GM18909 (cell line): Measurements from ENCODE around the gene PI4K2A.
"Not testable (repeated sequence)": the region's sequence is repeated elsewhere in the genome, so short reads cannot be mapped to it uniquely, and the experiment has no call there.

Source experiments
- ATAC-seq: cut with Tn5 transposase; IDR thresholded peaks from one replicate; pipeline ENCODE4 v1.9.1; 2021; ENCODE audit warnings: mild to moderate bottlenecking; ENCODE audit not compliant: unreplicated experiment, poor library complexity

PI4K2A gene

DNA sequence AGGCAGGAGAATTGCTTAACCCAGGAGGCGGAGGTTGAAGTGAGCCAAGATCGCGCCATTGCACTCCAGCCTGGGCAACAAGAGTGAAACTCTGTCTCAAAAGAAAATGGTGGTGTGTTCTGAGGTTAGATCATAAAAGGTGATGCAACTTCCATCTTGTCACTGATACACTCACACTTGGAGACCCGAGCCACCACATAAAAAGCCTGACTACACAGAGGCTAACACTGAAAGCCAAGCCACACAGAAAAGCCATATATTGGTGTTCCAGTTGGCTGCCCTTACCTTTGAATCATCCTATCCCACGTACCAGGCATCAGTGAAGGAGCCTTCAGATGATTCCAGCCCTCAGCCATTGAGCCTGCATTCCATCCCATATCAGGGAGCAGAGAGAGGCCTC is 11.2 kb upstream of the PI4K2A start:
- no peak for ATAC-seq

DNA sequence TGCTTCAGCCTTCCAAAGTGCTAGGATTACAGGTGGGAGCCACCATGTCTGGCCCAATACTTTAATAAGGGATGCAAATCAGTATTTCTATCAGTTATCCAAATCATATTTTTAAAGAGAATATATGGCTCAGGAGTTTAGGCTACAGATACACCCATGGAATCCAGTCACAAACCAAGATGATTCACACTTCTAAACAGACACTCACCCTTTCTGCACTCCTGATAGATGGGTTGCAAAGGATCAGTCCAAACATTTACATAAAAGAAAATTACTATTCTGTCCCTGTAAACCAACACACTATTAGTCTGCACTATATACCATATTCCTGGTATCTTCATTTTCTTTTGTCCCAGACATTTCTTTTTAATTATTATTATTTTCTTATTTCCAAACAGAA is 9.4 kb upstream of the PI4K2A start:
- ATAC-seq, result no peak

DNA sequence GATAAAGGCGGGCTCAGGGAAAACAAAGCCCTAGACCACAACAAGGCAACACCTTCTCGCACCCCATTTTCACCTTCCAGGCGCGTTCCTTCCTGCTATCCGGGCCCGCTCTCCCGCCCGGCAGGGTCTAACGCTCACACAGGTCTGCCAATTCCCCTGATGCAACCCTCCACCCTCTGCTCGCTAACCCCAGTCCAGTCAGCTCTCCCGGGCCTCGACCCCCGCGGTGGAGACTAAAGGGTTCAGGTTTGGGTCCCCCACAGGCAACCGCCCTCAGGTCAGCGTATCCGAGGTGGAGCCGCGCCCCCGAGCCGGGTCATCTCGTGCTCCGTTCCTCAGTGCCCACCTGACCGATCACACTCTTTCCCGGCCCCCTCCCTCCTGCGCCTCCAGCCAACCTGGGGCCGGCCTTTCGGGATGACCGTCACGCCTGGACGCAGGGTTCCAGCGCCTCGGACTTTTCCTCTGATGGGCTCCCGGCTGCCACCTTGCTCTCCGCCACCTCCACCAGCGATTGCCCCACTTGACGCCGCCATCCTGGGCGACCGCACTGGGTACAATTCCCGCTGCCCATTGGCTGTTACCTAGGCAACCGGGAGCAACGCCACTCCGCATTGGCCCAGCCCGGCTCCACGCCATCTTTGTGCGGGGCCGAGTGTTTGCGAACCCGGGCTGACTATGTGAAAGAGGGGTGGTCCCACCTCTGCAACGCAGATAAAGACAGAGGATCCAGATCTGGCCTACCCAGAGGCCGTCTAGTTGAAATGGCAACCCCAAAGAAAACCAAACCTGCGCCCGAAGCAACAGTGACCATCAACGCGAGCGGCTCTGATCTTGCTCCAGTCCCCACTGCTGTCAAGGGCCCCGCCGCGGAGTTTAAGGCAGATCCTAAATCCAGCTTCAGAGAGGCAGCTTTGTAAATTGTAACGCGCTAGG is 7.3 kb upstream of the PI4K2A start, which contains the start of gene MORN4:
Gene MORN4 (minus strand): TSS at position 552 of the 936 bp plus-strand sequence. CDS start 13,847 bp downstream, outside the sequence.
- ATAC-seq, result peak; percentile 99

DNA sequence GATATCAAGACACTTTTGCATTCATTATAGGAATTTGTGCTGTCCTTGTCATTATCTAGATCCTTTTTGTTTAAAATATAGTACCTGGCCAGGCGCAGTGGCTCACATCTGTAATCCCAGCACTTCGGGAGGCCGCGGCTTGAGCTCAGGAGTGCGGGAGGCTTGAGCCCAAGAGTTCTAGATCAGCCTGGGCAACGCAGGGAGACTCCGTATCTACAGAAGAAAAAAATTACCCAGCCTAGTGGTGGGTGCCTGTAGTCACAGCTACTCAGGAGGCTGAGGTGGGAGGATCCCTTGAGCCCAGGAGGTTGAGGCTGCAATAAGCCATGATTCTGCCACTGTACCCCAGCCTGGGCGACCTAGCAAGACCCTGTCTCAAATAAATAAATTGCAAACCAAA is 6.5 kb upstream of the PI4K2A start:
- no peak for ATAC-seq

DNA sequence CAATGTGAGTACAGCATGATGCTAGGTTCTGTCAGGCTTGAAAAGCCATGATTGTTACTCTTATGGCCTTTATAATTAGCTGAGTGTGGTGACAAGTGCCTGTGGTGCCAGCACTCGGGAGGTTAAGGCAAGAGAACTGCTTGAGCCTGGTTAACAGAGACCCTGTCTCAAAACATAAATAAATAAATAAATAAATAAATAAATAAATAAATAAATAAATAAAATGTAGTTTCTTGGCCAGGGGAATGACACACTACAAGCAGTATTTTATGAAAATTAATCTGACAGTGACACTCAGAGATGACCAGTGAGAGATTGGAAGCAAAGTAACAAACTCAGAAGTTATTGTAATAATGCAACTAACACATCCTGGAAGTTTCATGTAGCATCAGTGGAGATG is 4.9 kb upstream of the PI4K2A start:
- ATAC-seq, result no peak

DNA sequence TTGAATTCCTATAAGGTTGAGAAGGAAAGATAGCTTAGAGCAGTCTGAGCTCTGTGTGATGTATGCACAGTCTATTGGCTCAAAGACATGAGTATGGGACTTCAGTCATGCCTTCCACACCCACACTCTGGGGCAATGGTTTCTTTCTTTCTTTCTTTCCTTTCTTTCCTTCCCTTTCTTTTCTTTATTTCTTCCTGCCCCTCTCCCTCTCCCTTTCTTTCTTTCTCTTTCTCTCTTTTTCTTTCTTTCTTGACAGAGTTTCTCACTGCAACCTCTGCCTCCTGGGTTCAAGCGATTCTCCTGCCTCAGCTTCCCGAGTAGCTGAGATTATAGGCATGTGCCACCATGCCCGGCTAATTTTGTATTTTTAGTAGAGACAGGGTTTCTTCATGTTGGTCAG is 1.4 kb upstream of the PI4K2A start:
- not testable (repeated sequence) for ATAC-seq

DNA sequence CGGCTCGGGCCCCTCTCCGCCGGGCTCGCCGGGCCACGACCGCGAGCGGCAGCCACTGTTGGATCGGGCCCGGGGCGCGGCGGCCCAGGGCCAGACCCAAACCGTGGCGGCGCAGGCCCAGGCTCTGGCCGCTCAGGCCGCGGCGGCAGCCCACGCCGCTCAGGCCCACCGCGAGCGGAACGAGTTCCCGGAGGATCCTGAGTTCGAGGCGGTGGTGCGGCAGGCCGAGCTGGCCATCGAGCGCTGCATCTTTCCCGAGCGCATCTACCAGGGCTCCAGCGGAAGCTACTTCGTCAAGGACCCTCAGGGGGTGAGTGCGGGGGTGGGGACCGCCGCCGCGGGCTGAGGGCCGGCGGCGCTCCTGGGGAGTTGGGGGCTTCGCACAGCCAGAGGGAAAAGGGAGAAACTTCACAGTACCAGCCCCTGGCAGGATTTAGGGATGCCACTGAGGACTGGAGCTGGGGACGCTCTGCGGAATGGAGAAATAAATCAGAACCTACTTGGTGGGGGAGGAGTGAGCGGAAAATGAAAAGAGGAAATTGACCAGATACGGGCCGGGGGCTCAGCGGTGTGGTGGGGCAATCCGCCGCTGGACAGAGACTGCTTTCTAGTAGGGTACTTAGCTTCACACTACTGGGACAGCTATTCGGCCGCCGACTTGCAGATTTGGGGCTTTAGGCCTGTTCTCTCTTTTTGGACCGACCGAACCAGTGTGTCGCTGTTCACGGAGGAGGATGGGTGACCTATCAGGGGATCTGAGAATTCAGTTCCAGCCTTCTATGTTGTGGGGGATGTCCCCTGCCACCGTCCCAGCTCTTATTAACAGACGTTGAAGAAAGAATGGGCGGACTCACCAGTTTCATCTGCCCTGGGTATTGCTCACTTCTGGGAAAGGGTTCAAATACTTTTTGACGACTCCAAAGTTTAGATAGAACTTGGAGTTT is 669 bp downstream of the PI4K2A start:
- peak; percentile 12 for ATAC-seq

DNA sequence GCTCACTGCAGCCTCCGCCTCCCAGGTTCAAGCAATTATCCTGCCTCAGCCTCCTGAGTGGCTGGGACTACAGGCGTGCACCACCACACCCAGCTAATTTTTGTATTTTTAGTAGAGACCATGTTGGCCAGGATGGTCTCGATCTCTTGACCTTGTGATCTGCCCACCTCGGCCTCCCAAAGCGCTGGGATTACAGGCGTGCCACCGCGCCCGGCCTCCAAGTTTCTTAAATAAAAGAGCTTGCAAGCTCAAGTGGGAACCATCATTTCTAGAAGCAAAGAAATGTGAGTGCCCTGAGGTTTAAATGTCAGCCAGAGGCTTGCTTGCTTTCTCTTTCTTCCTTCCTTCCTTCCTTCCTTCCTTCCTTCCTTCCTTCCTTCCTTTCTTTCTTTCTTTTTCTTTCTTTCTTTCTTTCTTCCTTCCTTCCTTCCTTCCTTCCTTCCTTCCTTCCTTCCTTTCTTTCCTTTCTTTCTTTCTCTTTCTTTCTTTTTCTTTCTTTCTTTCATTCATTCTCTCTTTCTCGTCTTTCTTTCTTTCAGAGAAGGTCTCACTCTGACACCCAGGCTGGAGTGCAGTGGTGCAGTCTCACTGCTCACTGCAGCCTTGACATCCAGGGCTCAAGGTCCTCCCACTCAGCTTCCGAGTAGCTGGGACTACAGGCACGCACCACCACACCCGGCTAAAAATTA is 2.1 kb downstream of the PI4K2A start:
- ATAC-seq, result not testable (repeated sequence)

DNA sequence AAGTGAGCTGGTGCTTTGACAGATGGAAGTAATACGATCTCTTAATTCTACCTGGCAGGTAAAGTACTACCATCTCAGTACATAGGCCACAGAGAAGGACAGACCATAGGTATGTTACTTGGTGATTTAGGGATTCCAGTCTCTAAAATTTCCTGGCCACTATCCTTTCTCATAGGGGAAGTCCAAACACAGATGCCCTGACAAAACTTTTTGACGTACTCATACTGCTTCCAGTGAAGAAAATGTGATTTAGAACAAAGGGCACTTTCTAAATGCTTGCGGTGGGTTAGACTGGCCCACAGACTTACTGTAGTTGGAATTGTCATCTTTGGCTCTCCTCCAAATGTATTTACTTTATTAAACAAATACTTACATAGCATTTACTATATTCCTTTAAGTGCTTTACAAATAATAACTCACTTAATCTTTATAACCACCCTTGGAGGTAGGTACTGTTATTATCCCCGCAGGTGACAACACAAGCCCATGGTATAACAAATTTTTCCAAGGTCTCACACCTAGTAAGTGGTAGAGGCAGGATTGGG is 3.0 kb downstream of the PI4K2A start:
- ATAC-seq, result no peak

DNA sequence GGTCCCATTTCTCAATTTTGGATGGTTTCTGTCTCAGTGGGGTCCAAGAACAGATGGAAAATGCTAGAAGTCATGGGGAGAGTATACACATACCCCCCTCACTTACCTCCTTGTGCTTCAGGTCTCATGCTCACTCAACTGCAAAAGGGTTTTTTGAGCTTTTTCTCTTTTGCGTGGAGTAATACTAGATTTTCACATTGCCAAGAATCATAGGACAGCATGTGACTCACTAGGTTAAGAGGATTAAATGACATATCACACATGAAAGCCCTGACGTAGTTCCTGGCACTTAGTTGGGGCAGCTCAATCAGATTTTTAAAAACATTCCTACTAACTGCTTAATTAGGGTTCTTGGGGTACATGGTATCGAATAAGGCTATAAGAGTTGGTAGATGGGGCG is 4.5 kb downstream of the PI4K2A start:
- no peak for ATAC-seq

DNA sequence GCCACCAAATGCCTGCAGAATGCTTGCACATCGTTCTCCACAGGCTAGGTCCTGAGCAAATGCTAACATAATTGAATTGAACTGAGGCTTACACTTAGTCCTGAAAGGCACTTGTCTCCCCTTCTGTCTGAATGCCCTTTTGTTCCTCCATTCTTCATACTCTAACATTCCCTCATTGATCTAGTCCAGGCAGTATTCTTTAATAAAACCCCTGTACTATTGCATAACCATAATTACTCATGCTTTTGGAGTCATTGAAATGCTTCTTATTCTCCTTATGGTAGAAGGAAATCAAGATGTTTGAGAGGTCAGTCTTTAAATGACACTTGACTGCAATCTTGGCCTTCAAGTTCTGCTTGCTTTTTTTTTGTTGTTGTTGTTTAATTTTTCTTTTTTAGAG is 7.1 kb downstream of the PI4K2A start:
- ATAC-seq, result no peak

DNA sequence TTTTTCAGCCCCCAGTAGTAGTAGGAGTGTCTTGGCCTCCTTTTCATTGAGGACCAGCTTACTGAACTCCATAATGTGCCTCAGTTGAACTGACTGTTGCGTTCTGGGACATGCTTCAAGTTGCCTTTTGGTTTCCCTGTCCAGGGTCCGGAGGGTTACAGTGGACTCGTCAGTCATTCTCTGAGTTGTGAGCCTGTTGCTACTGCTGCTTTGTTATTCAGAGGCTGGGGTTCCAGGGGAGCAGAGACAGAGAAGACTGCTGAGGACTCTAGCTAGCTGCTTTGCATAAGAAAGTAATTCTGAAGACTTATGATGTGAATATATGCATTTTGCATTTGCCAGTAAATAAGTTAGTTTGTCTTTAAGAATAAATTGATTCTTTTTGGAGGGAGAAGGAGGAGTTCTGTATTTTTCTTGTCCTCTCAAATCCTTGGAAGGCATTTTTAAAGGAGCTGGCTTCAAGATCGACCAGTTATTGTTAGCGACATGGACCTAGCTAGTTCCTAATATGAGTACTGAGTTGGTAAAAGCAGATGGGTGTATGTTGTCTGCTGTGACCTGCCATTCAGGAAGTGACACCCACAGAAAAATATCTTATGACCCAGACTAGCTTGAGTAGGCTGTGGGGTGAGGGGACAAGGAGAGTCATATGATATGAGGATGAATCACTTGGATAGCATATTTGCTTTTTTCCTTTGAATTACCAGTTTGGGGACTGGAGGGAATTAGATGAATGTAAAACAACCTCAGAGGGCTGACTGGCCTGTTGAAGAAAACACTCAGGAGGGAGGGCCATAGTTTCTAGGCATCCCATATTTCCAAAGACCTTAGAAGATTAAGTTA is 8.3 kb downstream of the PI4K2A start:
- ATAC-seq, result peak; percentile 85

DNA sequence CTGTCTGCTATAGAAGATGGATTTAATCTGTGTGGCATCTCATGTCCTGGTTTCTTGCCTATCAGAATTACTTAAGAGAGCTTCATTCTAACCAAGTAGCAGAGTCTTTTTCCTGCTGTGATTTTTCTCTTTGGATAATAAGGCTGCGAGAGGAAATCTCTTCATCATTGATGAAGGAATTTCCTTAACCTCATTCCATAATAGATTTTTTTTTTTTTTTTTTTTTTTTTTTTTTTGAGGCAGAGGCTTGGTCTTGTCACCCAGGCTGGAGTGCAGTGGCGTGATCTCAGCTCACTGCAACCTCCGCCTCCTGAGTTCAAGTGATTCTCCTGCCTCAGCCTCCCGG is 8.9 kb downstream of the PI4K2A start:
- ATAC-seq, result not testable (repeated sequence)

DNA sequence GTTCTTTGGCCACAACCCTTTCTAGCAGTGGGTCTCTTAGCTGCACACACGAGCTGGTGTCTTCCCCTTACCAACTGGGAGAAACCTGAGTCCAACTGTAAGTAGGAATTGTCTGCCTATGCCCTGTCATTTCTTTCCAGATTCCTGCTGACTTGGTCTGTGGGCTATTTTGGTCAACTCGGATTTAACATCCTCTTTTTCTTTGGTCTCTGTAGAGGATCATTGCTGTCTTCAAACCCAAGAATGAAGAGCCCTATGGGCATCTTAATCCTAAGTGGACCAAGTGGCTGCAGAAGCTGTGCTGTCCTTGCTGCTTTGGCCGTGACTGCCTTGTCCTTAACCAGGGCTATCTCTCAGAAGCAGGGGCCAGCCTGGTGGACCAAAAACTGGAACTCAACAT is 10.3 kb downstream of the PI4K2A start:
- no peak for ATAC-seq

DNA sequence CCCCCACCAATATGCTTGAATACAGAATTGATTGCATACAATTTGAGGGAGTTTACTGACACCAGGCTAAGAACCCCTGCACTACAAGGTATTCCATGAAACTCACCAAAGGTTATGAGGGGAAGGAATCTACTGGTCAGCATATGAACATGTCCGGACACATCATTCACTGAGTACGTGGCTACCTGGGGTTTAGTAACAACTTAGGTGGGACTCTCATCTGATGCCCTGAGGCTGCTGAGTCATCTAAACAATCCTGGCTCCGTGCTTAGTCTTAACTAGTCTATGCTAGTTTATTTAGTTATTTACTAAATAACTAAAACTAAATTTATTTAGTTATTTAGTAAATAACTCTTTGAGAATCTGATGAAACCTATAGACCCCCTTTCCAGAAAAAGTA is 11.3 kb downstream of the PI4K2A start:
- no peak for ATAC-seq

DNA sequence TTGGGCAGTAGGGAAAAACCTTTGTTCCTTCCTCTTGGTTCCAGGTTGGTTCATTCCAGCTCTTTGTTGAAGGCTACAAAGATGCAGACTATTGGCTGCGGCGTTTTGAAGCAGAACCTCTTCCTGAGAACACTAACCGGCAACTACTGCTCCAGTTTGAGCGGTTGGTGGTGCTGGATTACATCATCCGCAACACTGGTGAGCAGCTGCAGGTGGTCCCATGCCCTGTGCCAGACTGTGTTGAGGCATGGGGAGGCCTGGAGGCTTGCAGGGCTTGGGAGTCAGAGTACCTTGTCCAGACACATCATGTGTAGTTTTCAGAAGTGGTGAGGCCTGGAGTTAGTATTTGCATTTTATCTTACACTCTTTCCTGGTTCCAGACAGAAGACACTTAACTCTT is 16.3 kb downstream of the PI4K2A start:
- ATAC-seq, result no peak

DNA sequence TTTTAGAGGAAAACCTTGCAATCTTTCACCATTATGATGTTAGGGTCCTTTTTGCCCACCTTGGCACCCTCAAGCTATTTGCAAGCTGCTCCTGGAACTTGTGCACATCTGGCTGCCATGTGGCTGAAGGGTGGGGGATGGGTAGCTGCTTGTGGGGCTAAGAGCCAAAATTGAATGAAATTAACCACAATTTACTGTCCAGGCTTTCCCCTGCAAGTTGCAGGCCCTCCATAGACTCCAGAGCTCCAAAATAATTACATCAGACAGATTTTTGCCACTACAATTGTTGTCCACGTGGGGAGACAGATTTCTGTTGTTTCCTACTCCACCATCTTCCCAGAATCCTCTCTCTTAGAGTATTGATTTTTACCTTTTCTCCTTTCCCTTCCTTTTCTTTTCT is 19.1 kb downstream of the PI4K2A start:
- no peak for ATAC-seq

DNA sequence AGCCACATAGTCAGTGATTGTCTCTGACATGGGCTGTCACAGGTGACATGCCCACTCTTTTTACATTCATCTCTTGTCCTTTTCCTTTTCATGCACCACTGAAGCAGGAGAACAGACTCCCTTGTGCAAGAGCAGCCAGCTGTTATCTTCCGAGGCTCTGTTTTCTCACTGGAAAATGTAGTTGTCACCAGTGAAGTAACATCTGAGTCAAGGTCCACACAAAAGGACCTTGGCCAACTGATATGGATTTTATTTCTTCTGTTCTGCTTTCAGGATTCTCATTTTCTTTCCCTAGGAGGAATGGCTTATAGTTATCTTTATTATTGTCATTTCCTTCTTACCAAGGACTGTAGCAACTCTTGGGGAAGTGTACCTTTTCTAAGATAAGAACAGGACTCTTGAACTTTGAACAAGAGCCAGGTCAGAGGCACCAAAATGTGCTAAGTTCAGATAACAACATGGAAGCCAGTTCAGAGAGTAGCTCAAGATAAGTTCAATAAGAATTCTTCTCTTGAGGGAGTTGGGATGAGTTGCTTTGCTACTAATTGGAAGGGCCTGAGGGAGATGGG is 23.9 kb downstream of the PI4K2A start:
- no peak for ATAC-seq

DNA sequence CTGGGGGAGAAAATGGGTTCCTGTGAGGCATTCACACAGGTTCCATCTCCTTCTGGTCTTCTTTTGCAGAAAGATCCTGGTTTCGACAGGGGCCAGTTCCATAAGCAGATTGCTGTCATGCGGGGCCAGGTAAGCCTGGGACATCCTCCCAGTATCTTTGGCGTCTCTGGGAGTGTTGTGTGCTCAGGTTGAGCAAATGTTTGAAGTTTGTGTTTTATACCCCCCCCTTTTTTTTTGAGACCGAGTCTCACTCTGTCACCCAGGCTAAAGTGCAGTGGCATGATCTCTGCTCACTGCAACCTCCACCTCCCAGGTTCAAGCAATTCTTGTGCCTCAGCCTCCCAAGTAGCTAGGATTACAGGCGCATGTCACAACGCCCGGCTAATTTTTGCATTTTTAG is 26.5 kb downstream of the PI4K2A start:
- no peak for ATAC-seq
